ENCODE measurements around the gene PRKCE. TPM values are rescaled to one million over a fixed set of nuclear protein-coding genes. Genes with fewer than 3 reads are reported as not detected.

PRKCE gene
- total and polyA plus RNA-seq, 4 donors = 2.5 to 38.6 (median 5.8) TPM

- no peak for TF ChIP-seq HNF4A (conservative IDR thresholded peaks at IDR 0.05)
- no peak for TF ChIP-seq RAD21 (IDR thresholded peaks at IDR 0.05)
- no peak for TF ChIP-seq HNF4G (IDR thresholded peaks at IDR 0.05)
- TF ChIP-seq NR2F2 (IDR thresholded peaks at IDR 0.05) = no peak
Measured at GRCh38 chr2:45726188-45726587, 74.7 kb downstream of the PRKCE start (continued).

- no peak for DNase-seq (ENCODE audit: low spot score)
- H3K27me3 ChIP-seq (ENCODE audit: control insufficient read depth in 4 of 4, insufficient read depth in 4 of 4, low read length in 3 of 4) = no peaks in the 10 kb centered on the region
- 92% methylated on average over 4 of the region's 4 CpGs for WGBS
- H3K9ac ChIP-seq (ENCODE audit: low read depth in 1 of 2, low read length in 2 of 2) = no peak overlapping the region
- no peak overlapping the region for H3K27ac ChIP-seq (ENCODE audit: low read depth in 1 of 2, low read length in 2 of 2)
- H3K4me1 ChIP-seq (ENCODE audit: control insufficient read depth in 4 of 4, insufficient read depth in 4 of 4, low read length in 3 of 4) = no peaks in the 10 kb centered on the region
- no peaks in the 10 kb centered on the region for H3K36me3 ChIP-seq (ENCODE audit: control insufficient read depth in 4 of 4, insufficient read depth in 3 of 4, low read depth in 1 of 4, low read length in 3 of 4)
- H3K9me3 ChIP-seq (ENCODE audit: control insufficient read depth in 4 of 4, low read length in 3 of 4) = no peaks in the 10 kb centered on the region
- no peak for TF ChIP-seq RAD21 (IDR thresholded peaks at IDR 0.05)
- no peak for TF ChIP-seq CTCF (IDR thresholded peaks at IDR 0.05; ENCODE audit: low read depth, low read length, missing input control)
- TF ChIP-seq GABPA (IDR thresholded peaks at IDR 0.05 in 1 of 2, conservative IDR thresholded peaks at IDR 0.05 in 1 of 2) = no peak
- TF ChIP-seq, protein P1, sequence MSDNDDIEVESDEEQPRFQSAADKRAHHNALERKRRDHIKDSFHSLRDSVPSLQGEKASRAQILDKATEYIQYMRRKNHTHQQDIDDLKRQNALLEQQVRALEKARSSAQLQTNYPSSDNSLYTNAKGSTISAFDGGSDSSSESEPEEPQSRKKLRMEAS (IDR thresholded peaks at IDR 0.05) = no peak
- TF ChIP-seq HNF4A (conservative IDR thresholded peaks at IDR 0.05) = no peak
- no peak for TF ChIP-seq ZBTB33 (IDR thresholded peaks at IDR 0.05)
- TF ChIP-seq, protein P2, sequence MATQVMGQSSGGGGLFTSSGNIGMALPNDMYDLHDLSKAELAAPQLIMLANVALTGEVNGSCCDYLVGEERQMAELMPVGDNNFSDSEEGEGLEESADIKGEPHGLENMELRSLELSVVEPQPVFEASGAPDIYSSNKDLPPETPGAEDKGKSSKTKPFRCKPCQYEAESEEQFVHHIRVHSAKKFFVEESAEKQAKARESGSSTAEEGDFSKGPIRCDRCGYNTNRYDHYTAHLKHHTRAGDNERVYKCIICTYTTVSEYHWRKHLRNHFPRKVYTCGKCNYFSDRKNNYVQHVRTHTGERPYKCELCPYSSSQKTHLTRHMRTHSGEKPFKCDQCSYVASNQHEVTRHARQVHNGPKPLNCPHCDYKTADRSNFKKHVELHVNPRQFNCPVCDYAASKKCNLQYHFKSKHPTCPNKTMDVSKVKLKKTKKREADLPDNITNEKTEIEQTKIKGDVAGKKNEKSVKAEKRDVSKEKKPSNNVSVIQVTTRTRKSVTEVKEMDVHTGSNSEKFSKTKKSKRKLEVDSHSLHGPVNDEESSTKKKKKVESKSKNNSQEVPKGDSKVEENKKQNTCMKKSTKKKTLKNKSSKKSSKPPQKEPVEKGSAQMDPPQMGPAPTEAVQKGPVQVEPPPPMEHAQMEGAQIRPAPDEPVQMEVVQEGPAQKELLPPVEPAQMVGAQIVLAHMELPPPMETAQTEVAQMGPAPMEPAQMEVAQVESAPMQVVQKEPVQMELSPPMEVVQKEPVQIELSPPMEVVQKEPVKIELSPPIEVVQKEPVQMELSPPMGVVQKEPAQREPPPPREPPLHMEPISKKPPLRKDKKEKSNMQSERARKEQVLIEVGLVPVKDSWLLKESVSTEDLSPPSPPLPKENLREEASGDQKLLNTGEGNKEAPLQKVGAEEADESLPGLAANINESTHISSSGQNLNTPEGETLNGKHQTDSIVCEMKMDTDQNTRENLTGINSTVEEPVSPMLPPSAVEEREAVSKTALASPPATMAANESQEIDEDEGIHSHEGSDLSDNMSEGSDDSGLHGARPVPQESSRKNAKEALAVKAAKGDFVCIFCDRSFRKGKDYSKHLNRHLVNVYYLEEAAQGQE (IDR thresholded peaks at IDR 0.05) = no peak
- no peak for TF ChIP-seq HNF4G (IDR thresholded peaks at IDR 0.05)
- no peak for TF ChIP-seq NR2F2 (IDR thresholded peaks at IDR 0.05)
- no peak for TF ChIP-seq SP1 (IDR thresholded peaks at IDR 0.05)
- TF ChIP-seq YY1 (IDR thresholded peaks at IDR 0.05) = no peak
- TF ChIP-seq TAF1 (conservative IDR thresholded peaks at IDR 0.05) = no peak
- no peak for TF ChIP-seq FOXA1 (IDR thresholded peaks at IDR 0.05)
- no peak for TF ChIP-seq FOXA2 (IDR thresholded peaks at IDR 0.05)
- no peak for TF ChIP-seq EGR1 (IDR thresholded peaks at IDR 0.05; ENCODE audit: low read depth in 2 of 2)
- no peak for TF ChIP-seq JUND (IDR thresholded peaks at IDR 0.05)
- TF ChIP-seq, protein P3, sequence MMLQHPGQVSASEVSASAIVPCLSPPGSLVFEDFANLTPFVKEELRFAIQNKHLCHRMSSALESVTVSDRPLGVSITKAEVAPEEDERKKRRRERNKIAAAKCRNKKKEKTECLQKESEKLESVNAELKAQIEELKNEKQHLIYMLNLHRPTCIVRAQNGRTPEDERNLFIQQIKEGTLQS (IDR thresholded peaks at IDR 0.05) = no peak
- no peak for TF ChIP-seq RXRA (IDR thresholded peaks at IDR 0.05)
- no peak overlapping the region for H3K4me3 ChIP-seq (ENCODE audit: low read depth in 1 of 3, low read length in 3 of 3)
Measured at GRCh38 chr2:45728458-45728942, 77.0 kb downstream of the PRKCE start.

All from liver (tissue), 9 donors.